HT-29 (cell line): Measurements from ENCODE around the gene CDH23. TPM values are rescaled to one million over a fixed set of nuclear protein-coding genes. Genes with fewer than 3 reads are reported as not detected.

ENCODE experiments used
- DNase-seq: peaks from one replicate; pipeline ENCODE4 v3.0.0-alpha.2; 2015; ENCODE audit warnings: low spot score
- total RNA-seq: library from RNA; depleted of rRNA; stranded (reverse); fragments of >200 nt; shearing (Covaris generic); gene quantifications from 2 replicates; pipeline ENCODE4 v1.2.3, GENCODE V29; 2014

The CDH23 gene
- total RNA-seq, 1 experiment from 2014 or later = 0.05 TPM

DNA sequence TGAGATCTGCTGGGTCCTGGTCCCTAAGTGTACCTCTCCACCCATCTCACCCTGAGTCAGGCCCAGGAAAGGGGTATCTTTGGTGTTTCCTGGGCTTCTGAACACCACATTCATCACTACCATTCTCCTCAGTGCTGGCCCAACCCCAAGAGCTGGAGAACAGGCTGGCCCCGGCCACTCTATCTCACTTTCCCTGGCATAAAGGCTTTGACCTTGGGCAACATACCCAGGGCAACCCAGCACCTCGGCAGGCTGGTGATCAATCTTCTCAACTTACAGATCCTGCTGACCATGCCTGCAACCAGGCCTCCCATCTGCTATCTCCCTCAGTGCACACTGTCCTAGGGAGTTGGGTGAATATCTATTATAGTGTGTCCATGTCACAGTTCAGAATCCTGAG lies 374.5 kb downstream of the CDH23 start:
- no peak for DNase-seq

DNA sequence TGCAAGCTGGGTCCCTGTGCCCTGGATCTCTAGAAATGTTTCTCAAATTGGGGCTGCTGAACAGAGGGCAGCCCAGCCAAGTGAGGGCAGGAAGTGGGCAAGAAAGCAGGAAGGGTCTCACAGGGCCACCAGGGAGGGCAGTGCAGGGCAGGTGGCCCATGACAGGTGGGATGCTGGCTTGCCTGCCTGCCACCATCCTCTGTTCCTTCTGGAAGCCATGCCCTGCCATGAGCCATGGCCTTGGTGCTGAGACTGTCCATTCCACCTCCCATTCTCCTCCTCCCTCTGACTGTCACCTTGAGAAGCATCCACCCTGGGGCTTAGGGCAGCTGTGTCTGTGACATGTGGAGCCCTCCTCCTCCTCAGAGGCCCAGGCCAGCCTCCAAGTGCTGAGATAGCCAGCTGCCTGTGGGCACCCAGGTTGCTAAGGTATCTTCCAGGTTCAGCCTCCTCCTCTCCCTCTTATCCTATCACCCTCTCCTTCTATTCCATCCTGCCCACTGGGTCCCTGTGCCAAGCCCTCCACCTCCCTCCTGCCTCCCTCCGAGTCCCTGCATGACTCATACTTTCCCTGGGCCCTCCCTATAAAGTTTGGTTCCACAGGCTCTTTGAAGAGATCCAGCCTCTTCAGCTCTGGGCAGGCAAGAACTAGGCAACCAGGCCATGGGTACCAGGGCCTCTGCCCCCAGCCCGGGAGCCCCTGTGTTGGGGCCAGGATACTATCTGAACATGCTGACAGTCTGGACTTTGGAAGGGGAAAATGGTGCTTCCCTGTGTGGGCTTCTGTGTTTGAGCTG lies 375.3 kb downstream of the CDH23 start:
- DNase-seq = peak; percentile 61

DNA sequence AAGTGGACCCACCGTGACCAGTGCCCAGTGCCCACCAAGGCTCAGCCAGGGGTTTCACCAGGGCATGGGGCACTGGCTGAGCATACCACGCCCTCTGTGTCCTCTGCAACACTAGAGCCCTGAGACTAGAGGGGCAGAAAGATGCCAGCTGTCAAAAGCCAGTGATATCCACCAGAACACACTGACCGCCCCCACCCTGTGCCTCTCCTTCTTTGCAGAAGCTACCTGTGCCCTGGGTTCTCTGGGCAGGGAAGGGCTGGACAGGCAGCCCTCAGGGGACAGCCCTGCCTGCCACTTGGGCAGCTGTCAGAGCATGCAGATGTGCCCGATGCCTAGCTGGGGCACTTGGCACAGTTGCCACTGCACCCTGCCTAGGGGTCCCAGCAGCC lies 376.1 kb downstream of the CDH23 start:
- peak; percentile 22 for DNase-seq

DNA sequence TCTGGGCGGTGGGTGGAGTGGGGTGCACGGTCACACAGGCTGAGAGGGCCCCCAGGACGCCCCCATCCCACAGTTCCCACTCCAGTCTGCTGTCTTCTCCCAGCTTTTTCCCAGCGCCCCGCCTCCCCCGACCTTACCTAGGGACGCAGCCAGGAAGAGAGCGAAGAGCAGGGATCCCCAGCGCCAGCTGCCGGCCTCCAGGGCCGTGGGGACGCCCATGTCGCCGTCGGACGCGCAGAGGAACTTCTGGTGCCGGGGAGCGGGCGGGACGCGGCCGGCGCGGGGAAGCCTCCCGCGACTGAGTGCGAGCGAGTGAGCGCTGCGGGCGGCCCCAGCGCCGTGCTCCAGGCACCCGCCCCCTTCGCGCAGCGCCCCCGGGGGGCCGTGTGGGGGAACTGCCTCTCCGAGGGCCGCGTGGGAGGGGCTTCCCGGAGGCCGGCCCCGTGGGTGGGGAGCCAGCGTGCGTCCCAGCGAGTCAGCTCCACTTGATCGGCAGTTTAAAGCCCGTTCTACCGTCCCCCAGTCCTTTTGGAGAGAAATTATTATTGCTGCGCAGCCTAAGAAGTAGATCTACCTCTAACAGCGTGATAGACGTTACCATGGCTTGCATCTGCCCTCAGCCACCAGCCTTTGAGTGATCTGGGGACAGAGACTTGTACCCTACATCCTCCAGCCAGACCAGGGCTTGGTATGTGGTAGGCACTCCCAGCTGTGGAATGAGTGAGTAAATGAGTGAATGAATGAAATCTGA lies 376.7 kb downstream of the CDH23 start, which contains the start of gene VSIR:
VSIR (minus strand) TSS at position 300 of the 751 bp plus-strand sequence; CDS start at position 219, 81 bp downstream.
- peak; percentile 81 for DNase-seq

DNA sequence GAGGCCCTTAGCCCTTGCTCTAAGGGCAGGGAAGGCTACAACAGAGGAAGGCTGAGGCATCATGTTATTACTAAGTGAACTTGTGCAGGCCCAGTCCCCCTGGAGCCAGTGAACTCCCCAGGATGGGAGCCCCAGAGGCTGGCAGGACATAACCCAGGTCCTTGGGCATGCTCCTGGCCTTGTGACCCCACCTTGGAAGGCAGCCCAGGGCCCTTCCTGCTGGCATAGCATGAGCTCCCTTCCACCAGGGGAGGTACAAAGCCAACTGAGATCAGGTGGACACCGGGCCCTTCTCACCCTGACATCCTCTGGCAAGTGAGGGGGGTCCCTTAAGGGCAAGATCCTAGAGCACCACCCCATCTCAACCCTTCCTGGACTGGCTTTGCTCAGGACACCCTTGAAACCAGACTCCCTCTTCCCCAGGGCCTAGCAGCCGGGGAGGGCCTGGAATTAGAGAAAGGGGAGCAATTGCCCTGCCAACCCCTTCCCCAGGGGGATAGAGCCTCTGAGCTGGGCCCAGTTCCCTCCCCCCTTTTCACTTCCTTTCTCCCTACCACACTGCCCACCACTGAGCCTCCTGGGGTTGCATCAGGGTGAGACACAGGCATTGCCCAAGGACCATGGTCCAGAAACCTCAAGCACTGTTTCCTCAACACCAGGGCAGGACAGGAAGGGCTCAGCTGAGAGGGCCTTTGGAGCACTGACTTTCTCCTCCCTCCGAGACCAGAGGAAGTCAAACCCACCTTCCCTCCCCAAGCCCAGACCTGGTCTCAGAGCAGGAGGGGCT lies 378.4 kb downstream of the CDH23 start:
- DNase-seq = no peak

DNA sequence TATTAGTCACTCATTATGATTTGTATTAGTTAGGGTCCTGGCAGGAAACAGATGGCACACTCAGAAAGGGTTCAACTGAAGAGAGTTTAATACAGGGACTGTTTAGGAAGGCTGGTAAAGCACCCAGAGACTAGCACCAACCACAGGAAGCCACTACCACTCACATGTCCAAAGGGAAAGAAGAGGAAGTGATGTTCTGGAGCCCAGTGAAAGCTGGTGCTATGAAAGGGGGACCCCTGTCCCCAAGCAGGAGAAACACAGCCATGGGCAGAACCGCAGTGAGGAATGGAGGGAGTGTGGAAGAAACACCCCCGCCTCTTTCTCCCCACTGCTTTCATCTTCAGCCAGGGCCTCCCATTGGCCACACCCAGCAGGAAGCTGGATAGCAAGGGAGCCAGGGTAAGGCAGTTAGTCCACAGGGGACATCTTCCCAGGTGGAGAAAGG lies 379.8 kb downstream of the CDH23 start:
- DNase-seq = no peak

DNA sequence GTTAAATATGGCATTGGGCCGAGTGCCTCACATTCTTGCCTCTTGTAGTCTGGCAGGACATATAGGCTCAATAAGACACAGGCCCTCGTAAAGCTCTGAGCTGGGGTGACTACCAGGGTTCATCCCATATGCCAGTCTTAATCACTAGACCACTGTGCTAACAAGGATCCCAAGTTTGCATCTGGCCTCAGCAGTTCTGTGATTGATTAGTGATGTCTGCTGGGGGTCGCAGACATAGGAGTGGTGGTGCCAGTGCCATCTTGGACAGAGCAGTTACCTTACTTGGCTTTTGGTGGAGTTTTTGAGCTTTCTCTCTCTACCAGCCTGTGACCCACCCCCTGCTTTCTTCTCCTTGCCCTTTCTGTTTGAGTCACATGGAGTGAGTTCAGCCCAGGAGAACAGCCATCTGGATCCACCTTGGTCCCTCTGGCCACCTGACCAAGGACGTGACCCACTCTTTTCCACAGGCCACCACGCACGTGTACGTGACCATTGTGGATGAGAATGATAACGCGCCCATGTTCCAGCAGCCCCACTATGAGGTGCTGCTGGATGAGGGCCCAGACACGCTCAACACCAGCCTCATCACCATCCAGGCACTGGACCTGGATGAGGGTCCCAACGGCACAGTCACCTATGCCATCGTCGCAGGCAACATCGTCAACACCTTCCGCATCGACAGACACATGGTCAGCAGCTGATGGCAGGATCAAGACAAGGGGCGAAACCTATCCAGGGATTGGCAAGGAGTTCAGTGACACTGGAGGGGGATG lies 380.7 kb downstream of the CDH23 start:
- DNase-seq = no peak

DNA sequence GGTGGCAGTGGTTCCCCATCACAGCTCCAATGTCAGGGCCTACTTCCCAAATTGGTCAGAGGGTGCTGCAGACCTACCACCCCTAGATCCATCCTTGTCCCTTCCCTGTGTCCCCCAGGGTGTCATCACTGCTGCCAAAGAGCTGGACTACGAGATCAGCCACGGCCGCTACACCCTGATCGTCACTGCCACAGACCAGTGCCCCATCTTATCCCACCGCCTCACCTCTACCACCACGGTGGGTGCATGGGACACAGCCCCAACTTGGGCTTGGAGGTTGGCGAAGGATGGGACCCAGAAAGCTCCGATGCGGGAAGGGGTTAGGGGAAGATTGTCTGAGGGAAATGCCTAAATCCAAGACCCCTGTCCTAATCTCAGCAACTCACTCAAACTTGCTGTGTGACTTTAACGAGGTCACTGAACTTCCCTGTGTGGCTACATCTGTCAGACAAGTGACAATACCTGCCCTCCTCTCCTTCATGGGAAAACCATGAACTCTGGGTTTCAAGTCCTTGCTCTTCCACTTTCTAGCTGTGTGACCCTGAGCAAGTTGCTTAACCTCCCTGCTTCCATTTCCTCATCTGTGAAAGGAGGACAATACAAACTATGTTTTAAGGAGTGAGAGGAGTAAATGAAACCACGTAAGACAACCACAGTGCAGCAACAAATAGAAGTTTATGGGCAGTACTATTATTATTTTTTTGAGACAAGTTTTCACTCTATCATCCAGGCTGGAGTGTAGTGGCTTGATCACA lies 381.5 kb downstream of the CDH23 start:
- DNase-seq = no peak

DNA sequence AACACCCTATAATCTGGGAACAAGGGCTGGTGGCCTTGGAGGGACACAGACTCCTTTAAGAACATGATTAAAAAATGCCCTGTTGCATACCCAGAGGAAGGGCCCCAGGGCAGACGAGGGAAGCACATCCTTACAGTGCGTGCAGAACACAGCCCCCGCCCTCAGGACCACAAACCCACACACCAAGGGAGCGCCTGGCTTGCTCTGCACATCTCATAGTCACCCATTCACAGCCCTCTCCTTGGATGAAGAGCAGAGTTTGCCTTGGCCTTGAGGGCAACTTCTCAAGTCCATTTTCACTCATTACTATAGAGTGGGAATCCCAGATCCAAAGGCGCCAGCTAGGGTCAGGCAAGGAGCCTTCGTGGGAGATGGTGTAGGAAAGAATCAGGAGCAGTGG lies 382.9 kb downstream of the CDH23 start:
- DNase-seq = no peak

DNA sequence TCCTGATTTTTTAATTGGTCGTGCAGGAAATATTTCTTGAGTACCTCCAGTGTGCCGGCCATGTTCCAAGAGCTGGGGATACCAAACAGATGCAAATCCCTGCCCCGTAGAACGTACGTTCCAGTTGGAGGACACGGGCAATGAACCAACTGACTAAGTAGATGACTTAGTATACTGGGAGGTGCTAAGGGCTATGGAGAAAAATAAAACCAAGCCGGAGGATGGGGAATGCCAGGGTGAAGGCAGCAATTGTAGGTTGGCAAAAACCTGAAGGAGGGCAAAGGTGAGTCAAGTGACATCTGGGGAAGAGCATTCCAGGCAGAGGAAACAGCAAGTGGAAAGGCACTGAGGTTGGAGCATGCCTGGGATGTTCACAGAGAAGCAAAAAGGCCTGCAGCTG lies 383.4 kb downstream of the CDH23 start:
- no peak for DNase-seq

DNA sequence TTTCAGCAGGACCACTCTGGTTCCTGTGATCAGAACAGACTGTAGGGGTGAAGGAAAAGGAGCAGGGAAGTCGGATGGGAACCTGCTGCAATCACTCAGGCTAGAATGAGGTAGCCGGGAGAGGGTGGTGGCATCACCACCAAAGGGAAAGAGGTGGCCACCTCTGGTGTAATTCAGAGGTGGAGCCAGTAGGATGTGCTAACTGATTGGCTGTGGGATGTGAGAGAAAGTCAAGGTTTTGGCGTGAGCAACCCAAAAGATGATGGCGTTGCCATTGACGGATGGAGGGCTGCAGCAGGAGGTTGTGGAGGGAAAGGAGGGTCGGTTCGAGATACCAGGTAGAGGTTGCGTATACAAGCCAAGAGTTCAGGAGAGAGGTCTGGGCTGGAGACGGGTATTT lies 384.0 kb downstream of the CDH23 start:
- no peak for DNase-seq

DNA sequence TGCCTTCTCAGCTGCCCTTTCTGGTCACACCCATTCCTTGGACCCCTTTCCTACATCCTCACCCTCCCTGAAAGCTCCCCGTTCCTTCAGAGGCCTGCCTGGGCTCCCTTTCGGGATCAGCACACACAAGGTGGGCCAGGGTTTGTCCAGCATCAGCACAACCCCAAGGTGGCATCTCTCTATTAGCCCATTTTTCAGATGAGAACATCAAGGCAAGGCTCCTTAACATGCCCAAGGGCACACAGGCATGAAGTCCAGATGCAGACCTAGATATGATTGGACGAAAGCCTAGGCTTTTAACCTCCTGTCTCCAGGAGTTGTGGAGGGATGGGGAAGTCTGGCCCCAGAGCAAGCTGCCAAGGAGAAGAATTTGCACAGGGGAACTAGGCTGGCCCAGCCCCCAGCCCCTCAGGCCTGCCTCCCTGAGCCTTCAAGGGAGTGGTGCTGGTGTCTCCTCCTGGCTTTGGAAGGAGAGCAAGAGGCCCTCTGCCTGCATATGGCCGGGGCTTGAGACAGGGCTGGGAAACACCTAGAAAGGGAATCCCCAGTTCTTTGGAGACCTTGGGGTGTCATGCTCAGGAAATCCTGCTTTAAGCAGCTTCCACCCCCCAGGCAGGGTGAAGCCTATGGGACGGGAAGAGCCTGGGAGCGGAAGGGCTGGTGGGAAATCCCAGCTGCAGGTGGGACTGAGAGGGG lies 385.6 kb downstream of the CDH23 start:
- DNase-seq = no peak

DNA sequence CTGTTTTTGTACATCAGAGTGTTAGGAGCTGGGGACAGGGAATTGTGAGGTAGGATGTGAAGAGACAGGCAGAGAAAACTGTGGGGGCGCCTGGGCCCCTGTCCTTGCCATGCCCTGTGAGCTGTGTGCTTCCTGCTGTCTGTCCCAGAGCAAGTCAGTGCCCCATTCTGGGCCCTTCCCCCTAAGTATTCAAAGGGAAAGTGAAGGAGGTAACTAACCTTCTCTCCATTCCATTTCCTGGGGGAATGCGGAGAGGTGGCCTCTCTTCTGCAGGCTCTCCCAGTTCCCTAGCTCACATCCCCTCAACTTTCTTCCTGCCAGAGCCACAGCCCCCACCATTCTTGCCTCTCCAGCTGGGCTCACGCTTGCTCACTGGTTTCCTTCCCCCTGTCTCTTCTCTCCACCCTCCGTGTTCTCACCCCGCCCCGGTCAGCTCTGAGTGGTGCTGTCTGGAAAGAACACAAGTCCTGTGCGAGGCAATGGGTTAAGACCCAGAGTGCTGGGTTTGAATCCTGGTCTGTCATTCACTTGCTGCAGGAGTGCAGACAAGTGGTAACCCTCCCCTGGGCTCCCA lies 386.3 kb downstream of the CDH23 start:
- DNase-seq = no peak

DNA sequence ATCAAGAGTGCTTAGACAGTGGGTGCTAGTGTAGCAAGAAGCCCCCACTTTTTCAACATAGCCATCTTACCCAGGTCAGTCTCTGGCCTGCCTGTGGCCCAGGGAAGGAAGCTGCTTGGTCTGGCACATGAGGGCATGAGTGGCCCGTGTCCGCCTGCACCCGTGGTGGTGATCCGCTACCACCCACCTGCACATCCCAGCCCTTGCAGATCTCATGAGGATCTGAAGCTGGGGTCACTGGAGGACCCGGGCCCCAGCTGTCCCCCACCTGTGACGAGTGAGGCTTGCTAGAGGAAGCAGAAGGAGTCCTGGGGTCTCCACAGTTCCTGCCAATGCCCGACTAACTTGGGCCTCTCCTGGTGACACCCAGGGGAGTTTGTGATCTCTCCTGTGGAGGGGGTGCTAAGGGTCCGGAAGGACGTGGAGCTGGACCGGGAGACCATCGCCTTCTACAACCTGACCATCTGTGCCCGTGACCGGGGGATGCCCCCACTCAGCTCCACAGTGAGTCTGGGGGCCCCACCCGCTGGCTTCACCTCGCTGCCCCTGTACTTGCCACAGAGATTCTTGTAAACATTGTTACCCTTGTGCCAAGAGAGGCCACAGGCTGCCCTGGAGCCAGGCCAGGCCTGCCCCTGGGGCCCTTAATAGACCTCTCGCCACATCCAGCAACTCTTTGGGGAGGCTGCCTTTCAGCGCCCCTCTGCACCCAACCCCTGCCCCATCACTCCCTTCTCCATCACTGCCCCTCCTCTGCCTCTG lies 387.4 kb downstream of the CDH23 start:
- DNase-seq = no peak

DNA sequence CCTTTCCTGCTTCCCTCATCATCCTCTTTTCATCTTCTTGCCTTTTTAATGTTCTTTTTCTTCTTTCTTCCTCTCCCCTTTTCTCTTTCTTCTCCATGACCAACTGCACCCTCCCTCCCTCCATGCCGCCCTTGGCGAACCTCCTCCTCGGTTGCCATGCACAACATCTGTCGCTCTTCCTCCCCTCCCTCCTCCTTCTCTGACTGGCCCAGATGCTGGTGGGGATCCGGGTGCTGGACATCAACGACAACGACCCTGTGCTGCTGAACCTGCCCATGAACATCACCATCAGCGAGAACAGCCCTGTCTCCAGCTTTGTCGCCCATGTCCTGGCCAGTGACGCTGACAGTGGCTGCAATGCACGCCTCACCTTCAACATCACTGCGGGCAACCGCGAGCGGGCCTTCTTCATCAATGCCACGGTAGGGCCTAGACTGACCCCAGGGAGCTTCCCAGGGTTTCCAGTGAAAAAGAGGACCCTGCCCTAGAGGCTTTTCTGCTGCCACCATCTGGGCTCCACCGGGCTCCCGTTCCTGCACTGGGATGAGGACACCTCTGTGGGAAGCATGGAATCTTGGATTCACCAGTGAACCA lies 388.1 kb downstream of the CDH23 start:
- no peak for DNase-seq

DNA sequence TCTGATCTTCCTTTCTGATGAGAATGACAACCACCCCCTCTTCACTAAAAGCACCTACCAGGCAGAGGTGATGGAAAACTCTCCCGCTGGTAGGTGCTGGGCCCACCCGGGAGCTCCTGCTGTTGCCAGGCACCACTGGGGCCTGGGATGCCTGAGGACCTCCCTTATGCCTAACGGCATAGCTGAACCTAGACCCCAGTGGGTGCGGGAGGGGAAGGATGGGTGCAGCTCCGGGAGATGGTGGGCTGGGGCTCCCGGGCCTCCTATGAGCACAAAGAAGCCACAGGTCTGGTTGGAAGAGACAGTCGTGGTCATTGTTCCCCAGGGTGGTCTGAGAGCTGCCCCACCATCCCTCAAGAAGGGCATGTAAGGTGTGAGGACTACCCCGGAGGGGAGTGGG lies 392.2 kb downstream of the CDH23 start:
- DNase-seq = no peak

DNA sequence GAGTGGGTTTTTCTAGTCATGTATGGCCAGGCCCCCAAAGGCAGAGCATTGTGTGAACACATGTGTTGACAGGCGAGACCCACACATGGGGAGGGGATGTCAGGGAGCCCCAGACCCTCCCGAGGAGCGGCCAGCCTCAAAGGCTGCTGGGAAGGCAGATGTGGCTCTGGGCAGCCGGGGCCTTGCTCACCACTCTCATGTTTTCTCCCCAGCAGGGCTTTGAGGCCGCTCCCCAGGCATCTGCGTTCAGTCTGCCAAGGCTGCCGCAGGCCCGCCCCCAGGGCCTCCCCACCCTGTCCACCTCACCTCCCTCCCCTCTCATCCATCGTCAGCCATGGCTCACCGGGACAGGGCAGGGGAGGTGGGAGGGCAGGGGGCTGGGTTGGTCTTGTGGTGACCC lies 393.2 kb downstream of the CDH23 start:
- DNase-seq = no peak

DNA sequence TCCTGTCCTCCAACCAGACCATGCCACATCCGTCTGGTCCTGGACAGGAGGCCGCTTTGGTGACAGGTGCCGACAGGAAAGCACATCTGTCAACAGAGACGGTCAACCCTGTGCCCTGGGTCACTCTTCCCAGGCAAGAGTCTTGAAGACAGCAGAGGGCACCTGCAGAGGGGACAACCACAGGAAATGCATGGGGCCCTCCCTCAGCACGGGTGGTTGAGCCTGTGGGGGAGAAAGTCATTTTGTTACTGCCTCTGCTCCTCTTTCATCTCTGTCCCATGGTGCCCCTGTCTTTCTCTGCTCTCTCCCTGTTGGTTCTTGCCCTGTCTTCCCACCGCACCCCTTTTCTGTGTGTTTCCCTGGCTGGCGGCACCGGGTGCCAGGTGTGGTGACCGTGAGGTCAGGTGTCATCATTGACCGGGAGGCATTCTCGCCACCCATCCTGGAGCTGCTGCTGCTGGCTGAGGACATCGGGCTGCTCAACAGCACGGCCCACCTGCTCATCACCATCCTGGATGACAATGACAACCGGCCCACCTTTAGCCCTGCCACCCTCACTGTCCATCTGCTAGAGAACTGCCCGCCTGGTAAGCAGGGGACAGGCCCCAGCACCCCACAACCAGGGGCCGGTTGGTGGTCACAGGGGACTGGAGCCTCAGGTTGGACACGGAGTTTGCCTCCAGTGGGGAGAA lies 394.2 kb downstream of the CDH23 start:
- DNase-seq = no peak
